Stimulated activated naive CD4-positive, alpha-beta T cell (primary cell): ENCODE results near the gene DPH6.
A peak's percentile ranks its signal among the peaks of the same experiment; 100 is the strongest.
"Not testable (repeated sequence)": the region's sequence is repeated elsewhere in the genome, so short reads cannot be mapped to it uniquely, and the experiment has no call there.

Experiments
- DNase-seq, 6 experiments: peaks; one replicate each; lab custom pipeline; 2025; lab: John Stamatoyannopoulos, UW

The DPH6 gene

DNA sequence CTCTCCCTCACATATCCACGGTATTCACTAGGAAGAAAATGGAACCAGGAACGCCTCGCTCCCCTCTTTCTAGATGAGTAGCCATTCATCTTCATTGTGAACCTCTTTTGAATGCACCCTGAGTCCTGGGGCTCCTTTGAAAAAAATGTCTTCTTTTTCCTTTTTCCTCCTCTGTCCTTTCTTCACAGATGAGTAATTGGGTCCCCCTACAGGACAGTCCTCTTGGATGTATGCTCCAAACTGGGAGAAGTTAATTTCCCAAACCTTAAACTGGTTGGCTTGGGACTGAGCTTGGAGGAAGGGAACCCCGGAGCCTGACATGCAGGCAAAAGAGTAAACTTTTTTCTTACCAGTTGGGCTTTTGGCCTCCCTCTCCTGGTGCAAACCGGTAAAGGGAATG lies 108.8 kb downstream of the DPH6 start:
- no peak for DNase-seq

- no peak for DNase-seq
Observed at GRCh38 chr15:35436422-35436821, 109.5 kb downstream of the DPH6 start.

DNA sequence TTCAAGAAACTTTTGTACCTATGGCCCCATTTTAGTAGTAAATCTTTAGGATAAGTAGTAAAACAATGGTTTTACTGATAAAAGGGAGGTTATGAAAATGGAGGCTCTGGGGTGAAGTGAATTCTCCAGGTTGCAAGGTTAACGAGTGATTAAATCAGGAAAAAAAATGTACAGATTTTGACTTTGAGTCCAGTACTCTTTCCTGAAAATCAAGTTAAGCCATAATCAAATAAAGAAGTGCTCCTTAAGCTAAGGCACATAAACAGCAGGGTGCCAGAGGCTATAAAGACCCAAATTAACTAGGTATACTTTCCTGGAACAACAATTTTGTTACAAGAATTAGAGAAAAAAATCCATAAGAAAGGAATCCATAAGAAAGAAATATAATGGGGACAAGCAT lies 114.7 kb downstream of the DPH6 start:
- no peak for DNase-seq

DNA sequence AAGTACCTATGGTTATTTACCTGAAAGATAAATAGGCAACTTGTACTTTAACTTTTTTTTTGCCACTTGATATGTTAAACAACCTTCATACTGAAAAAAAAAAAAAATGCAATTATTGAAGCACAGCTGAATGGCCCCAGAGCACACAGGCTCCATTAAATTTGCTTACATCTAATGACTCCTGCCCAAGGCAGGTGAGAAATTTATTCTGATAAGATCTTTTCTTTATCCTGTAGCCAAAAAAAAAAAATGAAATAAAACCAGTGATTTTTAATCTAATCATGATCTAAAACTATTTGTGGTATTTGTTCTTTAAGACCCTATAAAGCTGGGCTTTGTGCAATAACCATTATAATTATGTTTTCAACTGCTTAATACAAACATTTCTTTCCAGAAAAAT lies 115.7 kb downstream of the DPH6 start:
- DNase-seq = no peak

DNA sequence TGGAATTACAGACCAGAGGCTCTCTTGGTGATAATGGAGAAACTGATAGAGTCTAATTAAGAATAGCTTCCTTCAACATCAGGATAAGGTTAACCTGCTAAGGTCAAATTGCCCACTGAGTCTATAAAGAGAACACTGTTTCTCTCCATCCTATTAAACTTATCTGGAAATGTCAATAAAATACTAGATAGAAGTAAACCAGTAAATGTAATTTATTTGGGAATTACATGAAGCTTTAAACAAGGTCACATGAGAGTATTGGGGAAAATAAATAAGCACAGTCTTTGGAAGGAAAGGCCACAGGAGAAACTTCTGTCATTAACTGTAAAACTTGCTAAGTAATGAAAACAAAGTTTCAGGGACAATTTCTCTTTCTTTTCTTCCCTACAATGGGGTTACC lies 118.5 kb downstream of the DPH6 start:
- no peak for DNase-seq

DNA sequence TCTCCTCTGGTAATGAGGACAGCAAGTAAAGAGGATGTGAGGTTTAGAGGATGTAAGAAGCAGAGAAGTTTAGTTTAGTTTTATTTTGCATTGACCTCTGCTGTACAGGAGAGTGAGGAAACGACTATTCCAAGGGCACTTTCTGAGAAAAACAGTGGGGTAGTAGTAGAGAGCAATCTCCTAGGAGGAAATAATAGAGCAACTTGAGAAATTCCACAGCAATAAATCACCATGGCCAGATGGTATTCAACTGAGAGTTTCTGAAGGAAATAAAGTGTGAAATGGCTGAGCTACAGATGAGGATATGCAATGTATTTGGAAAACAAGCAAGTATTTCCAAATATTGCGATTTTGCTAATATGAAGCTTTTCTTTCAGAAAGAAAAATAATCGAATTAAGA lies 118.9 kb downstream of the DPH6 start:
- no peak for DNase-seq

DNA sequence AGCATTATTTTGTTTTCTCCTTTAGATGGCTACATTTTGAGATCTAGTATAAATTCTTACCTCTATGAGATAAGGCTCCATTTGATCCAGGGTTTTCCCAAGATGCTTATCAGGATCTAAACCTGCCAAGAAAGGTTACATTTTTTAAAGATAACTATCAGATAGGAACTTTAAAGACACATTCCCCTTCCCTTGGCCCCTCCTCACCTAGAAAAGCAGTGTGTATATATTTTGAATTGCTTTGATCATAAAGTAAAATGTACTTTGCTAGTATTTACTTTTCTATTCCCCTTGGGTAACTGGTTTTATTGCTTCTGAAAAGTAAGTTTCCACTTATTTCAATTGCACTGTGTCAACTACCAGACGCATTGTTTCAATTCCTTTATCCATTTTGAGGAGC lies 135.2 kb downstream of the DPH6 start:
- DNase-seq = no peak

DNA sequence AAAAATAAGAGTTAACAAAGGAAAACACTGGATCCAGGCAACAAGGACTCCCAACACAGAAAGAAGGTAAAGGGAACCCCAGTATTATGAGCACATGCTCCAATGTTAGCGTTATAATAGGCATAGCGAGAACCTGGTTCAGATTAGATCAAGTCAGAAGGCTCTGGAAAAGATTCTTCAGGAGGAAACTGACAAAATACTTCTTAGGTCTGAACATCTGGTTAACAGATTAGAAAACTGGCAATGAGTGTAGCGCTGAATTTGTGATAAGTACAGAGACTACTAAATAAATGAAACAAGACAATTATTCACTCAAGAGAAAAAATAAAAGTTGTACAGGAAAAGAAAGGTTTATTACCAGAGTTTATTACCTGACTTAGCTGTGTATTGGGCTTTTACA lies 146.1 kb downstream of the DPH6 start:
- no peak for DNase-seq

- DNase-seq = no peak
Observed at GRCh38 chr15:35397027-35397426, 148.9 kb downstream of the DPH6 start.

DNA sequence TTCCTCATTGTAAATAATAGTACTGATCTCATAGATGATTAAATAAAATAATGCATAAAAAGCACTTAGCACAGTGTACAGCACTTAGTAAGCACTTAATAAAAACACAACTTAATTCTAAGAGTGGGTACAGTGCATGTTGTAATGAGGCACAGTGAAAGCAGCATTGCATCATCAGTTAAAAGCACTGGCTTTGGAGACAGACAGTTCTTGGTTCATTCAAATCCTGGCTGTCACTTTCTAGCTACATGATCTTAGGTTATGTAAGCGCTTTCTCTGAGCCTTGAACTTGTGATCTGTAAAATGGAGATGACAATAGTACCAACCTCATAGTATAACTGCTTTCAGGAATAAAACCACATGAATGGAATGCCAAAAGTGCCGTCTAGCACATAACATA lies 151.5 kb downstream of the DPH6 start:
- no peak for DNase-seq

GRCh38 chr15:35393398-35393797 lies 152.6 kb downstream of the DPH6 start:
- DNase-seq = no peak

DNA sequence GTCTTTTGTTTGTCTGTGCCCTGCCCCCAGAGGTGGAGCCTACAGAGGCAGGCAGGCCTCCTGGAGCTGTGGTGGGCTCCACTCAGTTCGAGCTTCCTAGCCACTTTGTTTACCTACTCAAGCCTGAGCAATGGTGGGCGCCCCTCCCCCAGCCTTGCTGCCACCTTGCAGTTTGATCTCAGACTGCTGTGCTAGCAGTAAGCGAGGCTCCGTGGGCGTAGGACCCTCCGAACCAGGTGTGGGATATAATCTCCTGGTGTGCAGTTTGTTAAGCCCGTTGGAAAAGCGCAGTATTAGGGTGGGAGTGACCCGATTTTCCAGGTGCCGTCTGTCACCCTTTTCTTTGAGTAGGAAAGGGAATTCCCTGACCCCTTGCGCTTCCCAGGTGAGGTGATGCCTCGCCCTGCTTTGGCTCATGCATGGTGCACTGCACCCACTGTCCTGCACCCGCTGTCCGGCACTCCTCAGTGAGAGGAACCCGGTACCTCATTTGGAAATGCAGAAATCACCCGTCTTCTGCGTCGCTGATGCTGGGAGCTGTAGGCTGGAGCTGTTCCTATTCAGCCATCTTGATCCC lies 154.5 kb downstream of the DPH6 start:
- not testable (repeated sequence) for DNase-seq

DNA sequence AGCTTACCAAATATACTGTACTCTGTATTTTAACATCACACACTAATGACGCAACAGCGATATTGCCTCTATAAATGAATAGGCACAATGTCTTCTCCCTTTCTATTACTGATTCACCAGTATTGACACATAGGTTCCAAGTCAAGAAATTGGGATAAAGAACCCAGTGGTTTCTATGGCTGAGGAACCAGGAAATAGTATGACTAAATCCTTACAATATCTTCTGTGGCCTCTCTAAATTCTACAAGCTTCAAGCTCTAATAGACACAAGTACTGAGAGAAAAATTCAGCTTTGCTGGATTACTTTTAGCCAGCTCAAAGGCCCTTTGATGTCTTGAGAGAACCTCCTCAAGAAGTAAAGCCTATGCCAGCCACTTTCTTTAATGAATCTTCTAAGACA lies 162.5 kb downstream of the DPH6 start:
- no peak for DNase-seq

DNA sequence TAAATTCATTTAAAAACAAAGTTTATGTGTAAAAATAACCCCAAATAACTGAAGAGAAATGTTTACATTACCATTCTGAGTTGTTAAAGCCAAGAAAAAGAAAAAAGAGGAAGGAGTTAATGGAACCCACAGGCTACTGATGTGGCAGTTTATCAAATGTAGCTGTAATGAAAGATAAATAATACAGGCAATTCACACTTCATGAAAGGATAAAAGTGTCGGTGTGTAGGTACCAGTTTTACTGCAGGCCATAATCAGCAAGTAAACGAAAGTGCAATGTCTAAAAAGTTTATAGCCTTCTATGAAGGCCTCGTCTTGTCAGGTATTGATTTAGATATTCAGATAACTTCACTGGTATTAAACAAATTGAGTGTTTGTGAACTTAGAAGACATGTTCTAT lies 164.6 kb downstream of the DPH6 start:
- no peak for DNase-seq

- no peak for DNase-seq
Observed at GRCh38 chr15:35379972-35380371, 166.0 kb downstream of the DPH6 start.

- DNase-seq = not testable (repeated sequence)
Observed at GRCh38 chr15:35378454-35378853, 167.5 kb downstream of the DPH6 start.

DNA sequence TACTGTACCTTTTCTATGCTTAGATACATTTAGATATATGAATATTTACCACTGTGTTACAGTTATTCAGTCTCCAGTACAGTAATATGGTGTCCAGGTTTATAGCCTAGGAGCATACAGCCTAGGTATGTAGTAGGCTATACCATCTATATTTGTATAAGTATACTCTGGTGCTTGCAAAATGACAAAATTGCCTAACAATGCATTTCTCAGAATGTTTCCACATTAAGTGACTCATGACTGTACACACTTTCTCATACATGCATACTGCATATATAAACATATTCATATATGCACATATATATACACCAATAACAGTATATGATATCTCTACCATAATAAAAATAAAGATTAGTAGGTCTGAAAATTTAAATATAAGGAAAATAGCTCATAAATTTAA lies 169.3 kb downstream of the DPH6 start:
- no peak for DNase-seq

DNA sequence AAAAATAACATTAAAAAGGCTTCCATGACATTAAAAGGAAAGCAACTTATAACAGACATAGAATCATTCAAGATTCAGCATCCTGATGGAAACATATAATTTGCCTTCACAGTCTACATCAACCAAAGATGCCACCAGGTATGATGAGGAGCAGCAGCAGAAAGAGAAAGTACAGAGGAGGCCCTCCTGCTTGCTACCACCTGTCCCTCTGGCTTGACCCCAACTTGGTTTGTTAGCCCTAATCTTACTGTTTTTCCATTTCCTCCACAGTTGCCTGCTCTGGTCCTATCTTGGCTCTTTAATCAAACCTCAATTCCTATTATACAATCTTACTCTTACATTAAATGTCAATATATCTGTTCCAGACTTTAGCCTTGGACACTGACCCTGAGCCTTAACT lies 171.3 kb downstream of the DPH6 start:
- no peak for DNase-seq

DNA sequence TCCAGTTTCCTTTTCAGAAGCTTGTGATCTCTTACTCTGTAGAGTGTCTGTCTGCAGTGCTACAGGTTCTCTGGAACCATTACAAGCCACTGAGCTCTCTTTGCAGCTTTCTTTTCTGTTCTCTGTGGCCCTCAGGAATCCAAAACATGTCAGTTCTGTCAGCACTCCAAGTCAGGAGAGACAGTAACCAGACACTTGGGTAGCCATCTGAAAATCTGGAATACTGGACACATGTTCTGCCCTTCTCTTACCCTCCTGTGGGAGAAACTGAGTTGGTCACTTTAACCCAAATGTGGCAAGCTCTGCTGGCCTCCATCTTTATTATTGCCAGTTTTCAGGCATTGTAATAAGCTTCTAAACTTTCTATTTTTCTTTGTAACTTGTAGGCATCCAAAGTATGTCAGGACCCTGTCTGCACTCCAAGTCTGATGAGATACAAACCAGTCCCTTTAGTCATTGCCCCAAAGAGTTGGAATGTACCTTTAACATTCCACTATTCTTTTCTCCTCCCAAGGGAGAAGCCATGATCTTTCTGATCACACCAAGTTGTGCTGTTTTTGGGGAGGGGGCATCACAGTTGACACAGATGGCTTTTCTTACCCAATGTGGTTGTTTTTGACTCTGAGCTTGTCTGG lies 183.7 kb downstream of the DPH6 start:
- no peak for DNase-seq

GRCh38 chr15:35358824-35359223 lies 187.1 kb downstream of the DPH6 start:
- DNase-seq = peak in 1 of 6 experiments; percentile 0

DNA sequence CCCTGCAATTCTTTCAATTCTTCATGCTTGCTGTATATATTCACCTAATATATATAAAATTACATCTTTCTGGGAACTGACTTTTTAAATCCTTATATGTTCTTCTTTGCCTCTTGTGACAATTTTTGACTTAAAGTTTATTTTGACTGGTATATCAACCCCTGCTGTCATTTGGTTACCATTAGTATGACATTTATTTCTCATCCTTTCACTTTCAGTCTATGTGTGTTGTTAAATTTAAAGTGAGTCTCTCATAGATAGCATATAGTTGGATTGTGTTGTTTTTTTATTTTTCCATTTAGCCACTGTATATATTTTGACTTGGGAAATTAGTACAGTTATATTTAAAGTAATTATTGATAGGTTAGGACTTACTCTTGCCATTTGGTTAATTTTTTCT lies 194.9 kb downstream of the DPH6 start:
- DNase-seq = no peak

GRCh38 chr15:35349916-35350315 lies 196.0 kb downstream of the DPH6 start:
- no peak for DNase-seq

- no peak for DNase-seq
Observed at GRCh38 chr15:35330916-35331315, 215.0 kb downstream of the DPH6 start.

GRCh38 chr15:35330048-35330695 lies 215.8 kb downstream of the DPH6 start:
- no peak for DNase-seq
